Measurements from ENCODE around the gene B4GALT6. TPM values are rescaled to one million over a fixed set of nuclear protein-coding genes. Genes with fewer than 3 reads are reported as not detected.

Gene B4GALT6
- total and polyA plus RNA-seq, 9 of the 15 experiments (the other 6 are each of a cell fraction or from before 2014, with no cell fraction given) = 0.03 to 0.27 (median 0.08) TPM

GRCh38 chr18:31587529-31587928, 96.9 kb downstream of the B4GALT6 start:
- Histone ChIP-seq H2AFZ (ENCODE audit: low read depth, low read length) (no peak overlapping the region), H3K9me3 (replicated peaks; ENCODE audit: control insufficient read depth, insufficient read depth, low read depth, low read length) (no peaks in the 10 kb centered on the region), H3K79me2 (ENCODE audit: control insufficient read depth, insufficient read depth, low read length) (no peaks in the 10 kb centered on the region), H3K9me1 (ENCODE audit: control insufficient read depth, insufficient read depth, low read length) (no peaks in the 10 kb centered on the region), H3K4me3 (no peak overlapping the region), H3K27me3 (ENCODE audit: control insufficient read depth in 2 of 2, insufficient read depth in 2 of 2, low read length in 2 of 2) (no peaks in the 10 kb centered on the region), H3K9ac (ENCODE audit: insufficient read depth in 1 of 2, low read depth in 2 of 2, low read length in 2 of 2) (no peak overlapping the region), H3K27ac (ENCODE audit: extremely low read depth, low read depth, low read length) (no peak overlapping the region), H3K4me1 (replicated peaks in 1 of 2; ENCODE audit: control insufficient read depth in 2 of 2, insufficient read depth in 2 of 2, low read length in 2 of 2) (no peaks in the 10 kb centered on the region), H4K20me1 (replicated peaks; ENCODE audit: control insufficient read depth, insufficient read depth, low read length) (no peaks in the 10 kb centered on the region), H3K36me3 (ENCODE audit: control insufficient read depth, insufficient read depth, low read length) (no peaks in the 10 kb centered on the region), H3K4me2 (ENCODE audit: insufficient read depth, low read length) (no peak overlapping the region)
- FAIRE-seq (no peak), ATAC-seq (no peak), DNase-seq (ENCODE audit: extremely low read depth in 1 of 4, low spot score in 3 of 4) (no peak)
- WGBS (ENCODE audit: insufficient coverage, low coverage, missing lambda C conversion rate) = 4% methylated on average over 4 of the region's 4 CpGs
- in situ Hi-C loops (cut with MboI) (no loop called here), intact Hi-C loops (cut with micrococcal nuclease) (no loop called here)
- POLR2A ChIA-PET = interaction anchor here (0.9 to 1.2 kb wide), 2 partner anchors 11 to 14 kb away, joined by 3 read pairs; no protein-coding TSS in a partner anchor
- BruUV-seq (replicated peaks) = no TSS peak
- CTCF ChIA-PET (ENCODE audit: low intra/inter-chr PET ratio) = no interaction called here
- TF ChIP-seq BCOR (IDR thresholded peaks at IDR 0.05) (no peak), BDP1 (IDR thresholded peaks at IDR 0.05; ENCODE audit: insufficient read depth, insufficient read length) (no peak), NR3C1 (CRISPR knock-in tag; IDR thresholded peaks at IDR 0.05) (no peak), ZNF23 (CRISPR knock-in tag; IDR thresholded peaks at IDR 0.05) (no peak), KLF6 (CRISPR knock-in tag; IDR thresholded peaks at IDR 0.05; ENCODE audit: borderline replicate concordance) (no peak), MXI1 (IDR thresholded peaks at IDR 0.05; ENCODE audit: low read depth, low read length) (no peak), SMARCA4 (IDR thresholded peaks at IDR 0.05) (no peak), GABPB2 (CRISPR knock-in tag; conservative IDR thresholded peaks at IDR 0.05) (no peak), PML (IDR thresholded peaks at IDR 0.05; ENCODE audit: low read length) (no peak), ZNF282 (CRISPR knock-in tag; IDR thresholded peaks at IDR 0.05) (no peak), ZBTB17 (CRISPR knock-in tag; IDR thresholded peaks at IDR 0.05) (no peak)
- TF ChIP-seq, protein P1, sequence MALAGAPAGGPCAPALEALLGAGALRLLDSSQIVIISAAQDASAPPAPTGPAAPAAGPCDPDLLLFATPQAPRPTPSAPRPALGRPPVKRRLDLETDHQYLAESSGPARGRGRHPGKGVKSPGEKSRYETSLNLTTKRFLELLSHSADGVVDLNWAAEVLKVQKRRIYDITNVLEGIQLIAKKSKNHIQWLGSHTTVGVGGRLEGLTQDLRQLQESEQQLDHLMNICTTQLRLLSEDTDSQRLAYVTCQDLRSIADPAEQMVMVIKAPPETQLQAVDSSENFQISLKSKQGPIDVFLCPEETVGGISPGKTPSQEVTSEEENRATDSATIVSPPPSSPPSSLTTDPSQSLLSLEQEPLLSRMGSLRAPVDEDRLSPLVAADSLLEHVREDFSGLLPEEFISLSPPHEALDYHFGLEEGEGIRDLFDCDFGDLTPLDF (CRISPR knock-in tag; IDR thresholded peaks at IDR 0.05) = no peak
- TF ChIP-seq, protein P2, sequence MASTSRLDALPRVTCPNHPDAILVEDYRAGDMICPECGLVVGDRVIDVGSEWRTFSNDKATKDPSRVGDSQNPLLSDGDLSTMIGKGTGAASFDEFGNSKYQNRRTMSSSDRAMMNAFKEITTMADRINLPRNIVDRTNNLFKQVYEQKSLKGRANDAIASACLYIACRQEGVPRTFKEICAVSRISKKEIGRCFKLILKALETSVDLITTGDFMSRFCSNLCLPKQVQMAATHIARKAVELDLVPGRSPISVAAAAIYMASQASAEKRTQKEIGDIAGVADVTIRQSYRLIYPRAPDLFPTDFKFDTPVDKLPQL (IDR thresholded peaks at IDR 0.05; ENCODE audit: extremely low read depth, insufficient read length) = no peak
- TF ChIP-seq, protein P3, sequence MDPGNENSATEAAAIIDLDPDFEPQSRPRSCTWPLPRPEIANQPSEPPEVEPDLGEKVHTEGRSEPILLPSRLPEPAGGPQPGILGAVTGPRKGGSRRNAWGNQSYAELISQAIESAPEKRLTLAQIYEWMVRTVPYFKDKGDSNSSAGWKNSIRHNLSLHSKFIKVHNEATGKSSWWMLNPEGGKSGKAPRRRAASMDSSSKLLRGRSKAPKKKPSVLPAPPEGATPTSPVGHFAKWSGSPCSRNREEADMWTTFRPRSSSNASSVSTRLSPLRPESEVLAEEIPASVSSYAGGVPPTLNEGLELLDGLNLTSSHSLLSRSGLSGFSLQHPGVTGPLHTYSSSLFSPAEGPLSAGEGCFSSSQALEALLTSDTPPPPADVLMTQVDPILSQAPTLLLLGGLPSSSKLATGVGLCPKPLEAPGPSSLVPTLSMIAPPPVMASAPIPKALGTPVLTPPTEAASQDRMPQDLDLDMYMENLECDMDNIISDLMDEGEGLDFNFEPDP (CRISPR knock-in tag; IDR thresholded peaks at IDR 0.05) = no peak
- TF ChIP-seq, protein P4, sequence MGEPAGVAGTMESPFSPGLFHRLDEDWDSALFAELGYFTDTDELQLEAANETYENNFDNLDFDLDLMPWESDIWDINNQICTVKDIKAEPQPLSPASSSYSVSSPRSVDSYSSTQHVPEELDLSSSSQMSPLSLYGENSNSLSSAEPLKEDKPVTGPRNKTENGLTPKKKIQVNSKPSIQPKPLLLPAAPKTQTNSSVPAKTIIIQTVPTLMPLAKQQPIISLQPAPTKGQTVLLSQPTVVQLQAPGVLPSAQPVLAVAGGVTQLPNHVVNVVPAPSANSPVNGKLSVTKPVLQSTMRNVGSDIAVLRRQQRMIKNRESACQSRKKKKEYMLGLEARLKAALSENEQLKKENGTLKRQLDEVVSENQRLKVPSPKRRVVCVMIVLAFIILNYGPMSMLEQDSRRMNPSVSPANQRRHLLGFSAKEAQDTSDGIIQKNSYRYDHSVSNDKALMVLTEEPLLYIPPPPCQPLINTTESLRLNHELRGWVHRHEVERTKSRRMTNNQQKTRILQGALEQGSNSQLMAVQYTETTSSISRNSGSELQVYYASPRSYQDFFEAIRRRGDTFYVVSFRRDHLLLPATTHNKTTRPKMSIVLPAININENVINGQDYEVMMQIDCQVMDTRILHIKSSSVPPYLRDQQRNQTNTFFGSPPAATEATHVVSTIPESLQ (CRISPR knock-in tag; IDR thresholded peaks at IDR 0.05) = no peak
